Diencephalon (tissue), 1 donor: ENCODE data around the gene SUSD1. TPM values are rescaled to one million over a fixed set of nuclear protein-coding genes. Genes with fewer than 3 reads are reported as not detected.

ENCODE experiments used
- small RNA-seq: library from RNA; depleted of rRNA; stranded (forward); fragments of <200 nt; gene quantifications from one replicate; pipeline ENCODE3, GENCODE V24; 2014
- total RNA-seq: library from RNA; depleted of rRNA; stranded (reverse); fragments of >200 nt; gene quantifications from one replicate; pipeline ENCODE4 v1.2.3, GENCODE V29; 2014

The SUSD1 gene
- total RNA-seq = 60.9 TPM

GRCh38 chr9:112174965-112175795 is at the start of gene SUSD1:
TSS of gene SUSD1 (minus strand) at chr9:112175297. CDS start at chr9:112175235, 62 bp downstream.

Small RNA genes lying within 50 kb of the gene (small RNA-seq; reads per million reads assigned to genes)
- not detected for gene RF00019
- gene RNU6-710P = not detected
- not detected for gene RNU6-855P

Other genes starting within 250 kb of the SUSD1 start
- 66.9 TPM for gene PTBP3, start 158.3 kb upstream of the SUSD1 start, total RNA-seq
- 27.9 TPM for gene HSDL2, start 204.8 kb upstream of the SUSD1 start, total RNA-seq